OCI-LY3 (cell line): Measurements from ENCODE around the gene CACNA2D3.

Source experiments
- CTCF ChIP-seq: fragments of 200-600, 300-600 bp; sonication (generic); IDR thresholded peaks from 2 replicates; pipeline ENCODE4 v1.5.1; 2014; ENCODE audit warnings: antibody characterized with exemption, low read length, low read depth
- EZH2phosphoT487 ChIP-seq: fragments of 200-600 bp; shearing (Covaris generic); IDR thresholded peaks from 2 replicates; pipeline ENCODE4 v1.6.1; 2018; ENCODE audit warnings: antibody characterized with exemption, mixed run types, low read depth

GRCh38 chr3:54875596-54876268, 753.4 kb downstream of the CACNA2D3 start:
- TF ChIP-seq CTCF (no peak), EZH2phosphoT487 (no peak)
